ENCODE data around the gene PLXNA2.

The PLXNA2 gene

DNA sequence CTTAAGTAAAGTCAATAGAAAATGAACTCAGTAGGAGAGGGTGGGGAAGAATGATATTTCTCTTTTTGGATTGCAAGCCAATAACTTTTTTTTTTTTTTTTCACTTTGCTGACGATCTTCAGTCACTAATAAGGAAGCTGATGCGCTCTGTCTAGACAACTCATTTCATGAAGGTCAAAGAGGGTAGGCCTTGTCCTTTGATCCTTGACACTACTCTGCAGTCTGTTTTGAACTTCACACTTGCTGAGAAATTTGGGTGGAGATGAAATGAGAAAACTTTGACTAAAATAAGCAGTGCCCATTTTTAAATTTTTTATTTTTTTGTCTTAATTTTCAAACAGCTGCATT lies 20.9 kb upstream of the PLXNA2 start:
- no peak overlapping the region for H3K23ac ChIP-seq (ENCODE audit: low read depth, low read length, poor library complexity)
- no peak overlapping the region for H3K14ac ChIP-seq (ENCODE audit: low read length)
- no peak overlapping the region for H3K4me2 ChIP-seq (ENCODE audit: insufficient read depth, low read length, poor library complexity, severe bottlenecking)
- H3K4me1 ChIP-seq (ENCODE audit: control insufficient read depth in 2 of 2, insufficient read depth in 1 of 2, low read depth in 1 of 2, low read length in 2 of 2), result peaks cover 8 to 10% of the 10 kb centered on the region in 2 donors
- H4K91ac ChIP-seq (ENCODE audit: low read depth, low read length, poor library complexity), result no peak overlapping the region
- no peaks in the 10 kb centered on the region for H3K36me3 ChIP-seq (replicated peaks in 1 of 2; ENCODE audit: control insufficient read depth in 2 of 2, insufficient read depth in 2 of 2, low read length in 2 of 2)
- no peak overlapping the region for H4K8ac ChIP-seq (ENCODE audit: low read depth, low read length)
- no peak overlapping the region for H3K9ac ChIP-seq (ENCODE audit: low read depth, low read length, poor library complexity)
- no CpG with 5 or more reads among the region's 2 CpGs for WGBS, 2 donors (ENCODE audit: extremely low coverage in 2 of 2, insufficient read length in 2 of 2, insufficient replicate concordance in 1 of 2)
- no peaks in the 10 kb centered on the region for H3K79me1 ChIP-seq (ENCODE audit: low read depth, low read length)
- H3K4ac ChIP-seq (ENCODE audit: low read length), result no peak overlapping the region
- H2BK5ac ChIP-seq (ENCODE audit: low read length), result no peak overlapping the region
- no peak overlapping the region for H2BK15ac ChIP-seq (ENCODE audit: low read length)
- H2AK5ac ChIP-seq (ENCODE audit: low read depth, low read length), result no peak overlapping the region
- no peak overlapping the region for H3K18ac ChIP-seq (ENCODE audit: low read length)
- no peak overlapping the region for H3K27ac ChIP-seq (replicated peaks; ENCODE audit: low read length)
- H3K4me3 ChIP-seq (ENCODE audit: low read length in 2 of 2), result no peak overlapping the region
- peaks cover 0 to 33% (median 2%) of the 10 kb centered on the region in 3 experiments for H3K27me3 ChIP-seq (ENCODE audit: control insufficient read depth in 3 of 3, insufficient read depth in 3 of 3, low read depth in 1 of 3, low read length in 3 of 3)
- H2BK12ac ChIP-seq (ENCODE audit: low read length), result no peak overlapping the region
- H2AFZ ChIP-seq (ENCODE audit: low read length), result no peak overlapping the region
- no peak overlapping the region for H2BK120ac ChIP-seq (ENCODE audit: low read depth, low read length)
- no peaks in the 10 kb centered on the region for H3K9me3 ChIP-seq (replicated peaks in 1 of 2; ENCODE audit: control insufficient read depth in 2 of 2, insufficient read depth in 1 of 2, low read depth in 1 of 2, low read length in 2 of 2)
- DNase-seq (ENCODE audit: low spot score), result no peak

DNA sequence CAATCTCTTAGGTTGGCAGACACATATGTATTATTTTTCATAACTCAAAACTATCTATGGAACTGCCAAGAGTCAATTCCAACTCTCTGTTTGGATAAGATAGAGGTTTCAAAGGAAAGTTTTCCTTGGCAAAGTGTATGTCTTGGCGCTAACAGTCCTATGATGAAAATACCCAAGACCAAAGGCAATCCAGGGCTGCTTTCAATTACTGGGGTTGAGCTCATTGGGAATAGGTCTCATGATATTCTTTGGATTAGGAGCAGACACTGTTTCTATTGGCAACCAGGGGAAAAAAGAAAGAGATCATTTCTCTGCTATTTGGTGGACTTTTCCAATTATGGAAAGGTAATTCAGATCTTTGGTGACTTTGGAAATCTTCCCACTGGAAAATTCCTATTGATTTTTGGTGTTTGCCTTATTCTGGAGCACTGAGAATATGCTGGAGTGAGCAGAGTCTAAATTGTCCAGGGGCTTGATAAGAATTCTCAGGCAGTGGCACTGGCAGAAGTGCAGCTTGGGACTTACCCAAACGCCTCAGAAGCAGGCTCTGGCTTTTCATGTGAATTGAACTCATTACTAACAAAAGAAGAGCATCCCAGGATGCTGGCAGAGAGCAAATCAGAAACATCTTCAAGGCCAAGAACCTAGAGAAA lies 20.4 kb upstream of the PLXNA2 start:
- H2BK5ac ChIP-seq (ENCODE audit: low read length), result no peak overlapping the region
- no CpG with 5 or more reads among the region's 2 CpGs for WGBS, 2 donors (ENCODE audit: extremely low coverage in 2 of 2, insufficient read length in 2 of 2, insufficient replicate concordance in 1 of 2)
- no peak overlapping the region for H2BK15ac ChIP-seq (ENCODE audit: low read length)
- DNase-seq (ENCODE audit: low spot score), result no peak
- H4K8ac ChIP-seq (ENCODE audit: low read depth, low read length), result no peak overlapping the region
- H3K14ac ChIP-seq (ENCODE audit: low read length), result no peak overlapping the region
- no peak overlapping the region for H3K23ac ChIP-seq (ENCODE audit: low read depth, low read length, poor library complexity)
- no peaks in the 10 kb centered on the region for H3K9me3 ChIP-seq (replicated peaks in 1 of 2; ENCODE audit: control insufficient read depth in 2 of 2, insufficient read depth in 1 of 2, low read depth in 1 of 2, low read length in 2 of 2)
- H3K4ac ChIP-seq (ENCODE audit: low read length), result no peak overlapping the region
- no peak overlapping the region for H3K18ac ChIP-seq (ENCODE audit: low read length)
- no peak overlapping the region for H4K91ac ChIP-seq (ENCODE audit: low read depth, low read length, poor library complexity)
- peaks cover 0 to 28% (median 2%) of the 10 kb centered on the region in 3 experiments for H3K27me3 ChIP-seq (ENCODE audit: control insufficient read depth in 3 of 3, insufficient read depth in 3 of 3, low read depth in 1 of 3, low read length in 3 of 3)
- H3K4me1 ChIP-seq (ENCODE audit: control insufficient read depth in 2 of 2, insufficient read depth in 1 of 2, low read depth in 1 of 2, low read length in 2 of 2), result peaks cover 5 to 8% of the 10 kb centered on the region in 2 donors
- no peak overlapping the region for H2AFZ ChIP-seq (ENCODE audit: low read length)
- no peaks in the 10 kb centered on the region for H3K79me1 ChIP-seq (ENCODE audit: low read depth, low read length)
- no peak overlapping the region for H3K27ac ChIP-seq (replicated peaks; ENCODE audit: low read length)
- no peaks in the 10 kb centered on the region for H3K36me3 ChIP-seq (replicated peaks in 1 of 2; ENCODE audit: control insufficient read depth in 2 of 2, insufficient read depth in 2 of 2, low read length in 2 of 2)
- no peak overlapping the region for H3K4me2 ChIP-seq (ENCODE audit: insufficient read depth, low read length, poor library complexity, severe bottlenecking)
- no peak overlapping the region for H2BK120ac ChIP-seq (ENCODE audit: low read depth, low read length)
- H3K4me3 ChIP-seq (ENCODE audit: low read length in 2 of 2), result no peak overlapping the region
- no peak overlapping the region for H3K9ac ChIP-seq (ENCODE audit: low read depth, low read length, poor library complexity)
- H2BK12ac ChIP-seq (ENCODE audit: low read length), result no peak overlapping the region
- H2AK5ac ChIP-seq (ENCODE audit: low read depth, low read length), result no peak overlapping the region

- Histone ChIP-seq H2AFZ (ENCODE audit: low read length) (no peak overlapping the region), H2BK15ac (ENCODE audit: low read length) (no peak overlapping the region), H3K27ac (replicated peaks; ENCODE audit: low read length) (no peak overlapping the region), H3K9me3 (replicated peaks in 1 of 2; ENCODE audit: control insufficient read depth in 2 of 2, insufficient read depth in 1 of 2, low read depth in 1 of 2, low read length in 2 of 2) (no peaks in the 10 kb centered on the region), H3K4me3 (ENCODE audit: low read length in 2 of 2) (no peak overlapping the region), H3K4me2 (ENCODE audit: insufficient read depth, low read length, poor library complexity, severe bottlenecking) (no peak overlapping the region), H3K36me3 (replicated peaks in 1 of 2; ENCODE audit: control insufficient read depth in 2 of 2, insufficient read depth in 2 of 2, low read length in 2 of 2) (no peaks in the 10 kb centered on the region), H3K4ac (ENCODE audit: low read length) (no peak overlapping the region), H3K27me3 (ENCODE audit: control insufficient read depth in 3 of 3, insufficient read depth in 3 of 3, low read depth in 1 of 3, low read length in 3 of 3) (peaks cover 0 to 3% (median 2%) of the 10 kb centered on the region in 3 experiments), H2BK12ac (ENCODE audit: low read length) (no peak overlapping the region), H4K8ac (ENCODE audit: low read depth, low read length) (no peak overlapping the region), H3K4me1 (ENCODE audit: control insufficient read depth in 2 of 2, insufficient read depth in 1 of 2, low read depth in 1 of 2, low read length in 2 of 2) (peaks cover 0 to 9% of the 10 kb centered on the region in 2 donors), H3K79me1 (ENCODE audit: low read depth, low read length) (no peaks in the 10 kb centered on the region), H2BK5ac (ENCODE audit: low read length) (no peak overlapping the region), H3K23ac (ENCODE audit: low read depth, low read length, poor library complexity) (no peak overlapping the region), H2BK120ac (ENCODE audit: low read depth, low read length) (no peak overlapping the region), H2AK5ac (ENCODE audit: low read depth, low read length) (no peak overlapping the region), H3K9ac (ENCODE audit: low read depth, low read length, poor library complexity) (no peak overlapping the region), H3K14ac (ENCODE audit: low read length) (no peak overlapping the region), H4K91ac (ENCODE audit: low read depth, low read length, poor library complexity) (no peak overlapping the region), H3K18ac (ENCODE audit: low read length) (no peak overlapping the region)
- no peak for DNase-seq (ENCODE audit: low spot score)
- WGBS, 2 donors (ENCODE audit: extremely low coverage in 2 of 2, insufficient read length in 2 of 2, insufficient replicate concordance in 1 of 2), result no CpG with 5 or more reads among the region's 4 CpGs
Measured at GRCh38 chr1:208261874-208262273, 17.7 kb upstream of the PLXNA2 start.

DNA sequence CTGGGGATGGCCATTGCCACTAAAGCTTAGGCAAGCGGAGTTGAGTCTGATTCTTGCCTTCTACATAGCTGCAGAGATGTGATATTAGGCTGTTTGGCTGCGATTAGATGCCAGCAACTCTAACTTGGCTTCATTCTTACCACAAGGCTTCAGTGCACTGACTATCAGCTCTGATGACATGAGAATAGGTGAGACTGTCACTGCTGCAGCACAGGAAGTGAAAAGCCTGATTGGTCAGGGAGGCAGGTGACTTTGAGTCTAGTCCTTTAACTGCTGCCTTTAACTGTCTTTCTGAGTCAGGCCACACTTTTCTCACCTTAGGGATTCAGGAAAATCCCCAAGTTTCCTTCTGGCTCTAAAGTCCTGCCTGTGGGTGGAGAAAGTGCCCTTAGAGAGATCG lies 14.1 kb upstream of the PLXNA2 start:
- Histone ChIP-seq H3K4me2 (ENCODE audit: insufficient read depth, low read length, poor library complexity, severe bottlenecking) (no peak overlapping the region), H3K9ac (ENCODE audit: low read depth, low read length, poor library complexity) (no peak overlapping the region), H2BK15ac (ENCODE audit: low read length) (no peak overlapping the region), H4K91ac (ENCODE audit: low read depth, low read length, poor library complexity) (no peak overlapping the region), H3K27ac (replicated peaks; ENCODE audit: low read length) (no peak overlapping the region), H2BK120ac (ENCODE audit: low read depth, low read length) (no peak overlapping the region), H3K4ac (ENCODE audit: low read length) (no peak overlapping the region), H3K4me1 (ENCODE audit: control insufficient read depth in 2 of 2, insufficient read depth in 1 of 2, low read depth in 1 of 2, low read length in 2 of 2) (peaks cover 0 to 9% of the 10 kb centered on the region in 2 donors), H3K79me1 (ENCODE audit: low read depth, low read length) (no peaks in the 10 kb centered on the region), H2AFZ (ENCODE audit: low read length) (no peak overlapping the region), H3K23ac (ENCODE audit: low read depth, low read length, poor library complexity) (no peak overlapping the region), H4K8ac (ENCODE audit: low read depth, low read length) (no peak overlapping the region), H3K14ac (ENCODE audit: low read length) (no peak overlapping the region), H2AK5ac (ENCODE audit: low read depth, low read length) (no peak overlapping the region), H3K9me3 (replicated peaks in 1 of 2; ENCODE audit: control insufficient read depth in 2 of 2, insufficient read depth in 1 of 2, low read depth in 1 of 2, low read length in 2 of 2) (no peaks in the 10 kb centered on the region), H2BK5ac (ENCODE audit: low read length) (no peak overlapping the region), H3K18ac (ENCODE audit: low read length) (peak overlapping the region; percentile 21), H3K36me3 (replicated peaks in 1 of 2; ENCODE audit: control insufficient read depth in 2 of 2, insufficient read depth in 2 of 2, low read length in 2 of 2) (no peaks in the 10 kb centered on the region), H3K27me3 (ENCODE audit: control insufficient read depth in 3 of 3, insufficient read depth in 3 of 3, low read depth in 1 of 3, low read length in 3 of 3) (peaks cover 0 to 11% (median 0%) of the 10 kb centered on the region in 3 experiments), H2BK12ac (ENCODE audit: low read length) (no peak overlapping the region), H3K4me3 (ENCODE audit: low read length in 2 of 2) (no peak overlapping the region)
- DNase-seq (ENCODE audit: low spot score), result no peak
- whole genome bisulfite sequencing, 2 donors (ENCODE audit: extremely low coverage in 2 of 2, insufficient read length in 2 of 2, insufficient replicate concordance in 1 of 2), result no CpG with 5 or more reads among the region's 3 CpGs

Data from neuronal stem cell (in vitro differentiated cells).